GM18861 (cell line): Measurements from ENCODE around the gene PIP5K1C.

Source experiments
- ATAC-seq: cut with Tn5 transposase; IDR thresholded peaks from one replicate; pipeline ENCODE4 v1.9.1; 2021; ENCODE audit not compliant: unreplicated experiment

The PIP5K1C gene

GRCh38 chr19:3614858-3615505 is 85.3 kb downstream of the PIP5K1C start:
- ATAC-seq, result no peak

GRCh38 chr19:3613818-3614661 is 86.2 kb downstream of the PIP5K1C start:
- no peak for ATAC-seq

DNA sequence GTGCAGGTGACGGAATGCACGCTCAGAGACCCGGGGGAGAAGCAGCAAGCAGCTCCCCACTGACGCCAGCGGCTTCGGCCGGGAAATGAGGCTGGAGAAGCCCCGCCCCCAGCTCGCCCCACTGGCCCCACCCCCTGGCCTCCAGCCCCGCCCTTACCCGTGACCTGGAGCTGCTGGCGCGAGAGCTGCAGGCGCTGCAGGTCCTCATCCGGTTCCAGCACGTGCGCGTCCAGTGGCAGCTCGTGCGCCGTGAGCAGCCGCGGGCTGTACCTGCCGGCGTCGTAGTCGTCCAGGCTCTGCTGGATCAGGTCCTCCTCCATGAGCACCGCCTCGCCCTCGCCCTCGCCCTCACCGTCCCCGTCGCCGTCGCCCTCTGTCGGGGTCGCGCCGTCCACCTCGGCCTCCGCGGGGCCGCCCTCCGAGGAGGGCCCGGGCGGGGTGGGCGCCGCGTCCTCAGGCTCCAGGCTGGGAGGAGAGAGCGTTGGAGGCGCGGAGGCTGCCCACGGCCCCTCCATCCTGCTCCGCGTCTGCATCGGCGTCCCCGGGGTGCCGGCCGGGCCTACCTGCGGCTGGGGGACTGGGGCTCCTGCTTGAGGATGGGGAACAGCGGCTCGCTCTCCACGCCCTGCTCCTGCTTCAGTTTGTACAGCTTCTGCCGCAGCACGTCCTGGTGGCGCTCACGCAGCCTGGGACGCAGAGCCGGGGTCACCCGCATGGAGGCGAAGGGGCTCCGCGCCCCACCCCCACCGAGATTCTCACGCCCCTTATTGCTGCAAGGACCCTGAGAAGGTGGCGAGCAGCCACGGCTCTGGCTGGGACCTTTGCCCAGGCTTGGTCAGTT is 87.1 kb downstream of the PIP5K1C start:
- ATAC-seq, result no peak

DNA sequence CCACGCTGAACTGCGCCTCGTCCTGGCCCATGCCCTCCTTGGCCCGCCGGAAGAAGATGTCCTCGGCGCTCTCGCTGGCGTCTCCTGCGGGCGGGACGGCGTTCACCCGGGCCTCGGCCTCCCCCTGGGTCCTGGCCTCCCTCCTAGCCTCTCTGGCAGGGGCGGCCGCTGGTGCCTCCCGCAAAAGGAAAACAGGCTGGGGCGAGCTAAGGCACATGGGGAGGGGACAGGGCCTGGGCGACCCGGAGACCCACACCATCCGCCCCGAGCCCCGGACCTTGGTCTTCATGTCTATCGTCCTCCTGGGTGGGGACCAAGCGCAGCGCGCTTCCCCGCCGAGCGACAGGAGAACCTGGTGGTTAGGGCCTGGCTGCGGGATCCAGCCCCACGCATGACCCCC is 87.9 kb downstream of the PIP5K1C start:
- no peak for ATAC-seq

- ATAC-seq, result no peak
These were observed 88.4 kb downstream of the PIP5K1C start for GRCh38 chr19:3611841-3612240.

- ATAC-seq, result no peak
These were observed 89.2 kb downstream of the PIP5K1C start for GRCh38 chr19:3610745-3611717.

- no peak for ATAC-seq
These were observed 90.2 kb downstream of the PIP5K1C start for GRCh38 chr19:3609779-3610719.

DNA sequence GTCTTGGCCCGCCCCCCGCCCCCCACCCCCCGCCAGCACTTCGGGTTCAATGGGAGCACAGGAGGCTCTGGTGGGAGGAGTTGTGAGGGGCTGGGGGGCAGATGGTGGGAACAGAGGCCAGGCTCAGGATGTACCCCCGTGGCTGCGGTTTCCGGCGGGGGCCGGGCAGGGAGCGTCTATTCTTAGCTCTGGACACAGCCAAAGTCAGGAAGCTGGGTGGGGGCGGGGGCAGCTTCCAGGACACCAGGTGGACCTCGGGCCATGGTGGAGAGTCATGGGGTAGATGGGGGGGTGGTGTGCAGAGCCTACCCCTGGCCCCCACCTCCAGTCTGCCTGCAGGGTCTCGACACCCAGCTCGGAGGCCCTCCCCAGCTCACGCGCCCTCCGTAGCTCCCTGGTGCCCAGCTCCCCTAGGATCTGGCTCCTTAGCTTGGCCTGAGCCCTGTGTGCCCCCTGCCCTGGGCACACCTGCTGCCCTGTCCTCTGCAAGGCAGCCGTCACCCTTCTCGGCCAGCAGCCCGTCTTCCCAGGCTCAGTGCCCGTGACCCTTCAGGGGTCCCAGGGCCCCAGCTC is 91.4 kb downstream of the PIP5K1C start:
- ATAC-seq, result no peak

- no peak for ATAC-seq
These were observed 92.1 kb downstream of the PIP5K1C start for GRCh38 chr19:3608079-3608641.

- ATAC-seq, result no peak
These were observed 92.8 kb downstream of the PIP5K1C start for GRCh38 chr19:3607303-3608078.

DNA sequence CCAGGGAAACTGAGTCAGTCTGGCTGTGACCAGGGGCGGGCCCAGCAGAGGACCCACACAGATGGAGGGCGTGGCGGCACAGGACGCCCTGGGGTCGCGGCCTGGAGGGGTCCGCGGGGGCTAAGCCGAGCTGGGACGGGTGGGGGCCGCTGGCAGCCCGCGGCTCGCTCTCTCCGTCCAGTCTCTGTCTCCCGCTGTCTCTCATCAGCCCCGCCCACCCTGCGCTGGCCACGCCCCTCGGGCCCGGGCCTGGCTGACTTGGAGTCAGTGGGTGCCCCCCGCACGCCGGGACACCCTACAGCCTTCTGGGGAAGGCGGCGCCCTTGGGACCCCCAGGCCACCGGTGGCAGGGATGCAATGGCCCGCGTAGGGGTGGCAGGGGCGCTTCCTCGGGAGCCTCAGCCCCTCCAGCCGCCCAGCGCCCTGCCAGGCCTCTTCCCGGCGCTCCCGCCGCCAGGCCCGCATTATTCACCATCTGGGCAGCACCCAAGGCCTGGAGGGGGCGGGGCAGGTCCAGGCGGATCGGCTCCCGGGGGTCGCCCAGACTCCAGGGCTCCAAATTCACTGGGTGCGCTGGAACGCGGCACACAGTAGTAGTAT is 93.5 kb downstream of the PIP5K1C start, which contains the start of gene TBXA2R:
TBXA2R (minus strand) TSS at position 186 of the 600 bp plus-strand sequence. CDS start 6,241 bp downstream, outside the sequence.
- no peak for ATAC-seq

- no peak for ATAC-seq
These were observed 94.0 kb downstream of the PIP5K1C start for GRCh38 chr19:3606174-3606689.

GRCh38 chr19:3605770-3606169 is 94.5 kb downstream of the PIP5K1C start:
- ATAC-seq, result no peak

- ATAC-seq, result no peak
These were observed 94.9 kb downstream of the PIP5K1C start for GRCh38 chr19:3605361-3605760.

- ATAC-seq, result peak; percentile 62
These were observed 95.3 kb downstream of the PIP5K1C start for GRCh38 chr19:3604987-3605343.

- no peak for ATAC-seq
These were observed 95.9 kb downstream of the PIP5K1C start for GRCh38 chr19:3604227-3604986.
